Endothelial cell of umbilical vein (primary cell): ENCODE measurements around the gene ANKS1B.
"Not testable (repeated sequence)": the region's sequence is repeated elsewhere in the genome, so short reads cannot be mapped to it uniquely, and the experiment has no call there.

Experiments
- CTCF ChIP-seq, 2 donors: IDR thresholded peaks; 1 replicate in 1 of 2; 2 replicates in 1 of 2; pipeline ENCODE4 v1.5.1; 2011; ENCODE audit warnings: low read length in 2 of 2, mild to moderate bottlenecking in 2 of 2, moderate library complexity in 2 of 2, control low read depth in 1 of 2, inconsistent platforms in 1 of 2, low read depth in 1 of 2; ENCODE audit not compliant: insufficient read depth in 1 of 2; ENCODE audit errors: extremely low read depth in 1 of 2
- FOS ChIP-seq: IDR thresholded peaks from 2 replicates; pipeline ENCODE4 v1.6.1; 2011; ENCODE audit warnings: mild to moderate bottlenecking, low read length, moderate library complexity, borderline replicate concordance; ENCODE audit not compliant: insufficient read depth
- JUN ChIP-seq: IDR thresholded peaks from 2 replicates; pipeline ENCODE4 v1.6.1; 2011; ENCODE audit warnings: borderline replicate concordance, low read depth; ENCODE audit not compliant: insufficient read length, insufficient read depth
- MYC ChIP-seq: IDR thresholded peaks from one replicate; pipeline ENCODE4 v1.6.1; 2011; ENCODE audit warnings: mild to moderate bottlenecking, low read depth, low read length
- POLR2A ChIP-seq: IDR thresholded peaks from 2 replicates; pipeline ENCODE4 v1.6.1; 2012; ENCODE audit warnings: low read depth, mild to moderate bottlenecking, control low read depth, low read length
- POLR2AphosphoS5 ChIP-seq: IDR thresholded peaks from 2 replicates; pipeline ENCODE4 v1.6.1; 2012; ENCODE audit warnings: low read depth, mild to moderate bottlenecking, control low read depth, low read length, moderate library complexity; ENCODE audit not compliant: insufficient read depth

- not testable (repeated sequence) for TF ChIP-seq CTCF (IDR thresholded peaks at IDR 0.05; ENCODE audit: extremely low read depth in 1 of 2, insufficient read depth in 1 of 2, low read depth in 1 of 2, low read length in 2 of 2); POLR2A; FOS; JUN; MYC; POLR2AphosphoS5
Measured at GRCh38 chr12:99715841-99716510, 268.8 kb downstream of the ANKS1B start.
